ENCODE data around the gene NFIL3. TPM values are rescaled to one million over a fixed set of nuclear protein-coding genes. Genes with fewer than 3 reads are reported as not detected.
A peak's percentile ranks its signal among the peaks of the same experiment; 100 is the strongest.

The NFIL3 gene
- total RNA-seq, 2 experiments from 2014 or later: 6.2 to 11.9 TPM

DNA sequence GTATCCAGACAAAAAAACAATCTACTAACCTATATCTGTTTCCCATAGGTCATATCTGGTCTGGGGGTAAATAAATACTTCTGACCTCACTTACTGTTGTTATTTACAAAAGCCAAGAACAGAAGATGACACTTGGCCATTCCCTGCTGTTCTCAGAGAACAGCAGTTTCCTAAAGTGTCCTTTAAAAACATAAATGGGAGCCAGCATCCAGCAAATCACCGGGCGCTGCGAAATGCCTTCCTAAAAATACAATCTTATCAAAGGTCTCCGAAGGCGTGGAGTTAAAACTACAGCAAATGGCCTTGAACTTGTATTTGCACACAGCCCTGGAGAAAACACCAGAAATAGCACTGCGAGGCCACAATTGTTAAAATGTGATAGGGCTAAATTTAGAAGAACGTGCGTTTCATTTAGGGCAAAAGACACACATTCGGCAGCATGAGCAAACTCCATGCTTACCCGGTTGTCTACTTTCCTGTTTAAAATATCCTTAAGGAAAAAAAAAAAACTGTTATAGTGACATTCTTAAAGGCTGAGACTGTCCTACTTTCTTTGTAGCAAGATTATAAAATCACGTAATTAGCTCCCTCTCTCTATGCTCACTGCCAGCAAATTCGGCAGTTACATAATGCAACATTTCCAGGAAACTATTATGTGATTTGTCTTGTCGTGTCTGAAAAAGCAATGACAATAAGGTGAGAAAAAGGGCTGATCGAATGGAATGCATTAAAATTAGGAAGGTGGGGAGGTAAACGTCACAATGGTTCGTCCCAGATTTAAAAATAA is 1.5 kb downstream of the NFIL3 start:
- Histone ChIP-seq H3K4me2 (ENCODE audit: low read length) (peak overlapping the region; percentile 98), H3K4me3 (ENCODE audit: low read depth, low read length, poor library complexity, severe bottlenecking) (peak overlapping the region; percentile 85), H3K9me3 (ENCODE audit: low read length) (no peaks in the 10 kb centered on the region), H2AFZ (ENCODE audit: low read length) (peak overlapping the region; percentile 27; the same call in 1 of the 2 replicates), H3K79me2 (ENCODE audit: insufficient read depth, low read depth, low read length) (peaks cover 21% of the 10 kb centered on the region), H4K20me1 (ENCODE audit: insufficient read depth, low read length) (peaks cover 22% of the 10 kb centered on the region; the same call in 1 of the 2 replicates), H3K27ac (ENCODE audit: low read depth, low read length, poor library complexity, severe bottlenecking) (no peak overlapping the region), H3K36me3 (ENCODE audit: insufficient read depth, low read length) (no peaks in the 10 kb centered on the region), H3K9me2 (ENCODE audit: insufficient read depth, low read length) (no peaks in the 10 kb centered on the region), H3K4me1 (ENCODE audit: insufficient read depth, low read length, poor library complexity, severe bottlenecking) (peaks cover 22% of the 10 kb centered on the region)
- no peak for TF ChIP-seq EZH2phosphoT487 (IDR thresholded peaks at IDR 0.05; ENCODE audit: borderline replicate concordance, low read depth, low read length)
- TF ChIP-seq, protein P1, sequence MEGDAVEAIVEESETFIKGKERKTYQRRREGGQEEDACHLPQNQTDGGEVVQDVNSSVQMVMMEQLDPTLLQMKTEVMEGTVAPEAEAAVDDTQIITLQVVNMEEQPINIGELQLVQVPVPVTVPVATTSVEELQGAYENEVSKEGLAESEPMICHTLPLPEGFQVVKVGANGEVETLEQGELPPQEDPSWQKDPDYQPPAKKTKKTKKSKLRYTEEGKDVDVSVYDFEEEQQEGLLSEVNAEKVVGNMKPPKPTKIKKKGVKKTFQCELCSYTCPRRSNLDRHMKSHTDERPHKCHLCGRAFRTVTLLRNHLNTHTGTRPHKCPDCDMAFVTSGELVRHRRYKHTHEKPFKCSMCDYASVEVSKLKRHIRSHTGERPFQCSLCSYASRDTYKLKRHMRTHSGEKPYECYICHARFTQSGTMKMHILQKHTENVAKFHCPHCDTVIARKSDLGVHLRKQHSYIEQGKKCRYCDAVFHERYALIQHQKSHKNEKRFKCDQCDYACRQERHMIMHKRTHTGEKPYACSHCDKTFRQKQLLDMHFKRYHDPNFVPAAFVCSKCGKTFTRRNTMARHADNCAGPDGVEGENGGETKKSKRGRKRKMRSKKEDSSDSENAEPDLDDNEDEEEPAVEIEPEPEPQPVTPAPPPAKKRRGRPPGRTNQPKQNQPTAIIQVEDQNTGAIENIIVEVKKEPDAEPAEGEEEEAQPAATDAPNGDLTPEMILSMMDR (conservative IDR thresholded peaks at IDR 0.05; ENCODE audit: low read length): no peak
- CTCF ChIA-PET (ENCODE audit: unreplicated experiment): no interaction called here
- BruUV-seq (replicated peaks): no TSS peak
- no peak for DNase-seq (ENCODE audit: low spot score)
- POLR2A ChIA-PET: no interaction called here
- intact Hi-C loops (cut with micrococcal nuclease; ENCODE audit: unreplicated experiment): loop anchor here (2.0 to 5.0 kb wide), 3 partner anchors 61 to 387 kb away; partner anchors contain the start of gene AUH

DNA sequence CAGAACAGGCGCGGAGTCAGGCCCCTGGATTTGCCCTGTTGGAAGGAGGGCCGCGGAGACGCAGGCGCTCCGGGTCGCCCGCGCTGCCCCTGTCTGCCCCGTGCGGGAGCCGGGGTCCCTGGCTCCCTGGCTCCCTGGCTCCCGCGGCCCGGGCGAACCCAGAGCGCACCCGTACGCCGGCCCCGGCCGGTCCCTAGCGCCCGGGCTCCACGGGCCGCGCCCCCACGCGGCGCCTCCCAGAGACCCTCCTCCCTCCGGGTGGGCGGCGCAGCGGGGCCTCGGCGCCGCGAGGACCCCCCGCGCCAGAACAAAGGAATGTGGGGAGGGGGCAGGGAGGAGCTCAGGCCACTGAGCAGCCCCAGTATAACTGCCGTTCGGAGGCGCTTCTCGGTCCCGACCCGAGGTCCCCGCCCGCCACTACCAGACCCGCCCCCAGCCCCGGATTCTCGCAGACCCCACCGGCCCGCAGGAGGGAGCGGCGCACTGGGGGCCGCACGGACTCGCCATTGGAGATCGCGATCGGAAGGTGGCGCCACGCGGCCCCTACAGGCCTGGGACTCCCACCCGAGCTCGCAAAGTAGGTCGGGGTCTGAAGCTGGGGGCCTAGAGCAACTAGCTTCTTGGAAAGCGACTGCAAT is 2.4 kb downstream of the NFIL3 start:
- H3K9me3 ChIP-seq (ENCODE audit: low read length): no peaks in the 10 kb centered on the region
- H3K36me3 ChIP-seq (ENCODE audit: insufficient read depth, low read length): no peaks in the 10 kb centered on the region
- no peak overlapping the region for H3K27ac ChIP-seq (ENCODE audit: low read depth, low read length, poor library complexity, severe bottlenecking)
- H4K20me1 ChIP-seq (ENCODE audit: insufficient read depth, low read length): peaks cover 23% of the 10 kb centered on the region; the same call in 1 of the 2 replicates
- intact Hi-C loops (cut with micrococcal nuclease; ENCODE audit: unreplicated experiment): loop anchor here (5.0 kb wide), 1 partner anchor 301 kb away; no protein-coding TSS in a partner anchor
- peaks cover 22% of the 10 kb centered on the region for H3K4me1 ChIP-seq (ENCODE audit: insufficient read depth, low read length, poor library complexity, severe bottlenecking)
- H3K4me3 ChIP-seq (ENCODE audit: low read depth, low read length, poor library complexity, severe bottlenecking): no peak overlapping the region
- BruUV-seq (replicated peaks): no TSS peak
- no peak overlapping the region for H2AFZ ChIP-seq (ENCODE audit: low read length)
- no peak for DNase-seq (ENCODE audit: low spot score)
- ChIA-PET CTCF (ENCODE audit: unreplicated experiment) (no interaction called here), POLR2A (no interaction called here)
- no peak for TF ChIP-seq EZH2phosphoT487 (IDR thresholded peaks at IDR 0.05; ENCODE audit: borderline replicate concordance, low read depth, low read length)
- TF ChIP-seq, protein P1 (conservative IDR thresholded peaks at IDR 0.05; ENCODE audit: low read length): no peak
- peaks cover 21% of the 10 kb centered on the region for H3K79me2 ChIP-seq (ENCODE audit: insufficient read depth, low read depth, low read length)
- H3K9me2 ChIP-seq (ENCODE audit: insufficient read depth, low read length): no peaks in the 10 kb centered on the region
- peak overlapping the region; percentile 98; the same call in 1 of the 2 replicates for H3K4me2 ChIP-seq (ENCODE audit: low read length)
